WTC11 (cell line): ENCODE results near the gene CCSER2.

Experiments used
- ATF3 ChIP-seq: sonication (generic); formaldehyde crosslinking; conservative IDR thresholded peaks from 2 replicates; pipeline ENCODE4 v1.8.1; 2022; ENCODE audit warnings: mild to moderate bottlenecking, missing genetic modification reagents
- CTCF ChIP-seq: fragments of 200-600 bp; IDR thresholded peaks from 2 replicates; pipeline ENCODE4 v1.8.0; 2022; ENCODE audit warnings: antibody characterized with exemption
- E2F1 ChIP-seq: sonication (generic); formaldehyde crosslinking; IDR thresholded peaks from 2 replicates; pipeline ENCODE4 v1.8.0; 2022; ENCODE audit warnings: mild to moderate bottlenecking, missing genetic modification reagents
- ESRRA ChIP-seq: sonication (generic); formaldehyde crosslinking; IDR thresholded peaks from 2 replicates; pipeline ENCODE4 v1.8.1; 2022; ENCODE audit warnings: mild to moderate bottlenecking, missing genetic modification reagents, borderline replicate concordance
- FOXJ3 ChIP-seq: sonication (generic); formaldehyde crosslinking; IDR thresholded peaks from 2 replicates; pipeline ENCODE4 v1.9.0; 2021; ENCODE audit warnings: missing genetic modification reagents, mild to moderate bottlenecking, borderline replicate concordance
- JUN ChIP-seq: sonication (generic); formaldehyde crosslinking; IDR thresholded peaks from 2 replicates; pipeline ENCODE4 v1.8.0; 2023; ENCODE audit warnings: mild to moderate bottlenecking, missing genetic modification reagents
- NFYB ChIP-seq: sonication (generic); formaldehyde crosslinking; conservative IDR thresholded peaks from 2 replicates; pipeline ENCODE4 v1.8.0; 2022; ENCODE audit warnings: low read depth, missing genetic modification reagents
- NR2C2 ChIP-seq: sonication (generic); formaldehyde crosslinking; IDR thresholded peaks from 2 replicates; pipeline ENCODE4 v1.8.0; 2022; ENCODE audit warnings: mild to moderate bottlenecking, missing genetic modification reagents
- SP1 ChIP-seq: sonication (generic); formaldehyde crosslinking; conservative IDR thresholded peaks from 2 replicates; pipeline ENCODE4 v1.8.1; 2022; ENCODE audit warnings: missing genetic modification reagents
- TEAD1 ChIP-seq: sonication (generic); formaldehyde crosslinking; IDR thresholded peaks from 2 replicates; pipeline ENCODE4 v1.8.0; 2022; ENCODE audit warnings: mild to moderate bottlenecking, missing genetic modification reagents
- USF2 ChIP-seq: sonication (generic); formaldehyde crosslinking; IDR thresholded peaks from 2 replicates; pipeline ENCODE4 v1.8.1; 2023; ENCODE audit warnings: mild to moderate bottlenecking, missing genetic modification reagents, moderate library complexity
- ZMAT4 ChIP-seq: fragments of 250-450 bp; sonication (Bioruptor Pico); IDR thresholded peaks from 2 replicates; pipeline ENCODE4 v1.9.0; 2021; ENCODE audit warnings: mild to moderate bottlenecking
- ZNF121 ChIP-seq: sonication (generic); formaldehyde crosslinking; IDR thresholded peaks from 2 replicates; pipeline ENCODE4 v1.8.0; 2023; ENCODE audit warnings: missing genetic modification reagents

- TF ChIP-seq NR2C2 (CRISPR knock-in tag) (no peak), SP1 (CRISPR knock-in tag) (no peak), ZMAT4 (CRISPR knock-in tag) (no peak), TEAD1 (no peak), CTCF (no peak), NFYB (CRISPR knock-in tag) (no peak), USF2 (CRISPR knock-in tag) (no peak), ZNF121 (CRISPR knock-in tag) (no peak), E2F1 (CRISPR knock-in tag) (no peak), ATF3 (no peak), ESRRA (CRISPR knock-in tag) (no peak), JUN (CRISPR knock-in tag) (no peak), FOXJ3 (CRISPR knock-in tag) (no peak)
These were observed 183.4 kb downstream of the CCSER2 start for GRCh38 chr10:84511709-84512285.
